Measurements from ENCODE around the gene TMUB1.

Gene TMUB1

GRCh38 chr7:151060416-151061212, 22.7 kb downstream of the TMUB1 start:
- Histone ChIP-seq H3K27me3 (replicated peaks; ENCODE audit: control insufficient read depth, insufficient read depth, low read length) (no peaks in the 10 kb centered on the region), H3K36me3 (ENCODE audit: control insufficient read depth, insufficient read depth, low read length, severe bottlenecking) (peaks cover 13% of the 10 kb centered on the region), H3K4me1 (ENCODE audit: control insufficient read depth, insufficient read depth, low read length) (peaks cover 49% of the 10 kb centered on the region), H3K4me3 (ENCODE audit: low read length) (peak overlapping the region; percentile 94), H3K9me3 (ENCODE audit: control insufficient read depth, low read length) (no peaks in the 10 kb centered on the region), H3K9ac (ENCODE audit: low read length) (peak overlapping the region; percentile 92)
- DNase-seq (ENCODE audit: low read depth), result peak; percentile 43

DNA sequence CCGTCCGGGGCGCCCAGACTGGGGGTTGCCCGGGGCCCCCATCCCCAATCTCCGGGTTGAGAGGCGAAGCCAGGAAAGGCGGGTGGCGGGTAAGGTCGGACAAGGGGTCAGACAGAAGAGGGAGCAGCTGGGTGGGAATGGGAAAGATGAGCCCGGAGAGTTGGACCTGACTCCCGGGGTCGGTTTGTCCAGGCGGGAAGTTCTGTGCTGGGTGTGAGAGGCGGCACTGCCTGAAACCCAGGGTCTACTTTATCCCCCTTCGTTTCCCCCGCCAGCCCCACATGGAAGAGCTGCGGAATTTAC, 23.2 kb downstream of the TMUB1 start:
- H3K27me3 ChIP-seq (replicated peaks; ENCODE audit: control insufficient read depth, insufficient read depth, low read length), result no peaks in the 10 kb centered on the region
- peak overlapping the region; percentile 94 for H3K4me3 ChIP-seq (ENCODE audit: low read length)
- peaks cover 7% of the 10 kb centered on the region for H3K36me3 ChIP-seq (ENCODE audit: control insufficient read depth, insufficient read depth, low read length, severe bottlenecking)
- no peak for DNase-seq (ENCODE audit: low read depth)
- peak overlapping the region; percentile 92 for H3K9ac ChIP-seq (ENCODE audit: low read length)
- H3K9me3 ChIP-seq (ENCODE audit: control insufficient read depth, low read length), result no peaks in the 10 kb centered on the region
- H3K4me1 ChIP-seq (ENCODE audit: control insufficient read depth, insufficient read depth, low read length), result peaks cover 49% of the 10 kb centered on the region

GRCh38 chr7:151059367-151060112, 23.8 kb downstream of the TMUB1 start, which contains the start of gene SLC4A2:
TSS of gene SLC4A2 (plus strand) at chr7:151059589. CDS start at chr7:151061988, 2,399 bp downstream.
- Histone ChIP-seq H3K36me3 (ENCODE audit: control insufficient read depth, insufficient read depth, low read length, severe bottlenecking) (peaks cover 2% of the 10 kb centered on the region), H3K27me3 (replicated peaks; ENCODE audit: control insufficient read depth, insufficient read depth, low read length) (no peaks in the 10 kb centered on the region), H3K9ac (ENCODE audit: low read length) (peak within 1 kb of the TSS; percentile 92), H3K4me3 (ENCODE audit: low read length) (peak within 1 kb of the TSS; percentile 94), H3K9me3 (ENCODE audit: control insufficient read depth, low read length) (no peaks in the 10 kb centered on the region), H3K4me1 (ENCODE audit: control insufficient read depth, insufficient read depth, low read length) (peaks cover 49% of the 10 kb centered on the region)
- DNase-seq (ENCODE audit: low read depth), result peak; percentile 91

GRCh38 chr7:151058781-151059366, 24.4 kb downstream of the TMUB1 start:
- Histone ChIP-seq H3K4me1 (ENCODE audit: control insufficient read depth, insufficient read depth, low read length) (peaks cover 49% of the 10 kb centered on the region), H3K36me3 (ENCODE audit: control insufficient read depth, insufficient read depth, low read length, severe bottlenecking) (no peaks in the 10 kb centered on the region), H3K4me3 (ENCODE audit: low read length) (peak overlapping the region; percentile 94), H3K27me3 (replicated peaks; ENCODE audit: control insufficient read depth, insufficient read depth, low read length) (no peaks in the 10 kb centered on the region), H3K9ac (ENCODE audit: low read length) (peak overlapping the region; percentile 92), H3K9me3 (ENCODE audit: control insufficient read depth, low read length) (no peaks in the 10 kb centered on the region)
- peak; percentile 50 for DNase-seq (ENCODE audit: low read depth)

DNA sequence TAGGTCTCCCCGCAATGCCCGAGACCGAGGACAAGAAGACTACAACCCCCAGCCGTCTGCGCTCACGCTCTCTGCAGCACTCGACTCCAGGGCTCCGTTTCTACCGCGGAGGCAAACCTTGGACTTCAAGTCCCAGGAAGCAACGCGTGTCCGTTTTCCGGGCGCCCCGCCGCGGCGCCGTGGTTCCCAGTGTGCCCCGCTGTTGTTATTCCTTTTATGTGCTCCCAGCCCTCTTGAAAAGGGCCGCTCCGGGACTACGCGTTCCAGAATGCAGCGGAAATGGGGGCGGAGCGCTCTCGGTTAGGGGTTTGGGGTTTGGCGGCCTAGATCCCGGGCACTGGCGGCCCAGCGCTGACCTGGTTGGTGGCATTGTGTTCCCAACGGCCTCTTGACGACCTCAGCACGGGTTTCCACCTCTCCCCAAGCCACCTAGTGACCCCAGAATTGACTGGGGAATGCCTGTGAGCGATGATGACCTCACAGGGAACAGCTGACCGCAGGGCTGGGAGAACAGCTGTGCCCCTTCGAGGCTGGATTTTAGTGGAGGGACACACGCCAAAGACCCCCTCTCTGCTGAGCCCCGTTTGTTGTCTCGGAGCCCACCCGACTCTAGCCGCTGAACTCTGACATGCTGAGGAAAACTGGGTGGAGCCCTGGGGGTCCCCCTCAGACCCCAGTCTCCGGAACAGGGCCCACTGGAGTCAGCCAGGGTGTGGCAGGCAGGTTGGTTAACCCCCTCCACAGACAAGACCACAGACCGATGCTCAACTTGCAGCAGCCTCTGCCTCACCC, 25.1 kb downstream of the TMUB1 start:
- DNase-seq (ENCODE audit: low read depth), result peak; percentile 100
- H3K4me1 ChIP-seq (ENCODE audit: control insufficient read depth, insufficient read depth, low read length), result peaks cover 44% of the 10 kb centered on the region
- H3K9me3 ChIP-seq (ENCODE audit: control insufficient read depth, low read length), result no peaks in the 10 kb centered on the region
- H3K4me3 ChIP-seq (ENCODE audit: low read length), result peak overlapping the region; percentile 94
- H3K9ac ChIP-seq (ENCODE audit: low read length), result peak overlapping the region; percentile 92
- no peaks in the 10 kb centered on the region for H3K36me3 ChIP-seq (ENCODE audit: control insufficient read depth, insufficient read depth, low read length, severe bottlenecking)
- no peaks in the 10 kb centered on the region for H3K27me3 ChIP-seq (replicated peaks; ENCODE audit: control insufficient read depth, insufficient read depth, low read length)

DNA sequence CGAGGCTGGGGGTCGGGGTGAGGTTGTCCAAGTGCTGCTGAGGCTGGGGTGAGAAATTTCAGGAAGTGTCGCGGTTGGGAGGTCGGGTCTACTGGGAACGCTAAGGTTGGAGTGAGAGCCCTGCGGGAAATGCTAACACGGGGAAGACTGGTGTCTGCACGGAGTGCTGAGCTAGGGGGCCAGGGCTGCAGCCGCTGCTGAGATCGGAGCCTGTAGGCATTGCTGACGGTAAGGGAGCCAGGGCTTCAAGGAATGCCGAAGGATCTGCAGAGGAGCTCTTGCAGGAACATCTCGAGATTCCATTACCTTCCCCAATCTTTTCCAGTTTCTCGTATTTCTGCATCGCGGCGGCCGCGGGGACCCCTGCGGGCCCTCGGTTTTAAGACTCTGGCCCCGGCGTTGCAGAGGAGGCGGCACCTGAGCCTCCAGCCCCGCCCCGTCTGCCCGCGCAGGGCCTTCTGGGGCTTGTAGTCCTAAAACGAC, 25.7 kb downstream of the TMUB1 start, which contains the start of gene CDK5:
Gene CDK5, minus strand, starts transcription at position 392 of the 483 bp plus-strand sequence. Its CDS starts 49 bp downstream, at position 343.
- Histone ChIP-seq H3K9me3 (ENCODE audit: control insufficient read depth, low read length) (no peaks in the 10 kb centered on the region), H3K27me3 (replicated peaks; ENCODE audit: control insufficient read depth, insufficient read depth, low read length) (no peaks in the 10 kb centered on the region), H3K4me3 (ENCODE audit: low read length) (peak within 1 kb of the TSS; percentile 94), H3K36me3 (ENCODE audit: control insufficient read depth, insufficient read depth, low read length, severe bottlenecking) (no peaks in the 10 kb centered on the region), H3K9ac (ENCODE audit: low read length) (peak within 1 kb of the TSS; percentile 92), H3K4me1 (ENCODE audit: control insufficient read depth, insufficient read depth, low read length) (peaks cover 42% of the 10 kb centered on the region)
- DNase-seq (ENCODE audit: low read depth), result no peak

- Histone ChIP-seq H3K4me3 (ENCODE audit: low read length) (peak overlapping the region; percentile 94), H3K4me1 (ENCODE audit: control insufficient read depth, insufficient read depth, low read length) (peaks cover 36% of the 10 kb centered on the region), H3K9me3 (ENCODE audit: control insufficient read depth, low read length) (no peaks in the 10 kb centered on the region), H3K36me3 (ENCODE audit: control insufficient read depth, insufficient read depth, low read length, severe bottlenecking) (no peaks in the 10 kb centered on the region), H3K9ac (ENCODE audit: low read length) (peak overlapping the region; percentile 92), H3K27me3 (replicated peaks; ENCODE audit: control insufficient read depth, insufficient read depth, low read length) (no peaks in the 10 kb centered on the region)
- no peak for DNase-seq (ENCODE audit: low read depth)
Observed at GRCh38 chr7:151056666-151057505, 26.4 kb downstream of the TMUB1 start.

GRCh38 chr7:151056283-151056665, 27.0 kb downstream of the TMUB1 start:
- no peak for DNase-seq (ENCODE audit: low read depth)
- Histone ChIP-seq H3K4me3 (ENCODE audit: low read length) (no peak overlapping the region), H3K36me3 (ENCODE audit: control insufficient read depth, insufficient read depth, low read length, severe bottlenecking) (no peaks in the 10 kb centered on the region), H3K4me1 (ENCODE audit: control insufficient read depth, insufficient read depth, low read length) (peaks cover 29% of the 10 kb centered on the region), H3K9ac (ENCODE audit: low read length) (no peak overlapping the region), H3K27me3 (replicated peaks; ENCODE audit: control insufficient read depth, insufficient read depth, low read length) (no peaks in the 10 kb centered on the region), H3K9me3 (ENCODE audit: control insufficient read depth, low read length) (no peaks in the 10 kb centered on the region)

GRCh38 chr7:151053751-151054150, 29.5 kb downstream of the TMUB1 start:
- peaks cover 9% of the 10 kb centered on the region for H3K27me3 ChIP-seq (replicated peaks; ENCODE audit: control insufficient read depth, insufficient read depth, low read length)

GRCh38 chr7:151053096-151053495, 30.2 kb downstream of the TMUB1 start:
- no peaks in the 10 kb centered on the region for H3K9me3 ChIP-seq (ENCODE audit: control insufficient read depth, low read length)
- no peak overlapping the region for H3K4me3 ChIP-seq (ENCODE audit: low read length)
- peaks cover 9% of the 10 kb centered on the region for H3K27me3 ChIP-seq (replicated peaks; ENCODE audit: control insufficient read depth, insufficient read depth, low read length)
- DNase-seq (ENCODE audit: low read depth), result no peak
- H3K36me3 ChIP-seq (ENCODE audit: control insufficient read depth, insufficient read depth, low read length, severe bottlenecking), result no peaks in the 10 kb centered on the region
- H3K9ac ChIP-seq (ENCODE audit: low read length), result no peak overlapping the region
- H3K4me1 ChIP-seq (ENCODE audit: control insufficient read depth, insufficient read depth, low read length), result peaks cover 8% of the 10 kb centered on the region

More at GRCh38 chr7:151053751-151054150, 29.5 kb downstream of the TMUB1 start:
- H3K9ac ChIP-seq (ENCODE audit: low read length), result no peak overlapping the region
- no peak for DNase-seq (ENCODE audit: low read depth)
- H3K4me3 ChIP-seq (ENCODE audit: low read length), result no peak overlapping the region
- no peaks in the 10 kb centered on the region for H3K9me3 ChIP-seq (ENCODE audit: control insufficient read depth, low read length)
- H3K36me3 ChIP-seq (ENCODE audit: control insufficient read depth, insufficient read depth, low read length, severe bottlenecking), result no peaks in the 10 kb centered on the region
- peaks cover 13% of the 10 kb centered on the region for H3K4me1 ChIP-seq (ENCODE audit: control insufficient read depth, insufficient read depth, low read length)
